Stimulated activated naive B cell treated with anti-CD40 and anti-IgM and Interleukin-4, amounts not matched to agents 10 μg/mL and 1 μg/mL and 100 μg/mL, for 72 hours (primary cell): ENCODE measurements around the gene CACTIN.
"Not testable (repeated sequence)": the region's sequence is repeated elsewhere in the genome, so short reads cannot be mapped to it uniquely, and the experiment has no call there.

ENCODE experiments used
- ATAC-seq, 2 donors: fragments of 150-1000 bp; cut with Tn5 transposase; replicated peaks; 2 replicates each; pipeline ENCODE4 v1.10.0; 2021; ENCODE audit warnings: moderate library complexity in 1 of 2
- DNase-seq: peaks from one replicate; pipeline ENCODE4 v3.0.0; 2021
- H3K27ac Mint-ChIP-seq: one replicate; pipeline ENCODE4 v1.8.0; 2022; ENCODE audit warnings: mild to moderate bottlenecking, mixed read lengths
- H3K27me3 Mint-ChIP-seq, 2 donors: one replicate each; pipeline ENCODE4 v1.8.0; 2022; ENCODE audit warnings: mixed read lengths in 2 of 2
- H3K36me3 Mint-ChIP-seq, 2 donors: one replicate each; pipeline ENCODE4 v1.8.0; 2022; ENCODE audit warnings: mixed read lengths in 2 of 2, mild to moderate bottlenecking in 1 of 2
- H3K4me1 Mint-ChIP-seq, 2 donors: one replicate each; pipeline ENCODE4 v1.8.0; 2022; ENCODE audit warnings: mixed read lengths in 2 of 2, mild to moderate bottlenecking in 1 of 2
- H3K4me3 Mint-ChIP-seq, 2 donors: one replicate each; pipeline ENCODE4 v1.8.0; 2022; ENCODE audit warnings: mild to moderate bottlenecking in 2 of 2, mixed read lengths in 2 of 2, moderate library complexity in 1 of 2
- H3K9me3 Mint-ChIP-seq, 2 donors: one replicate each; pipeline ENCODE4 v1.8.0; 2022; ENCODE audit warnings: mixed read lengths in 2 of 2, mild to moderate bottlenecking in 1 of 2

Gene CACTIN

GRCh38 chr19:3591876-3592613 lies 34.5 kb downstream of the CACTIN start:
- Mint-ChIP-seq H3K36me3 (peaks cover 2 to 3% of the 10 kb centered on the region in 2 donors), H3K9me3 (no peaks in the 10 kb centered on the region), H3K4me3 (no peak overlapping the region), H3K27ac (no peak overlapping the region), H3K27me3 (no peaks in the 10 kb centered on the region), H3K4me1 (peaks cover 0 to 5% of the 10 kb centered on the region in 2 donors)
- no peak for DNase-seq
- ATAC-seq: no peak

- DNase-seq: no peak
- H3K9me3 Mint-ChIP-seq: no peaks in the 10 kb centered on the region
- peaks cover 0 to 8% of the 10 kb centered on the region in 2 donors for H3K4me1 Mint-ChIP-seq
- peaks cover 2 to 3% of the 10 kb centered on the region in 2 donors for H3K36me3 Mint-ChIP-seq
- ATAC-seq: no peak
- no peaks in the 10 kb centered on the region for H3K27me3 Mint-ChIP-seq
- no peak overlapping the region for H3K4me3 Mint-ChIP-seq
- no peak overlapping the region for H3K27ac Mint-ChIP-seq
These were observed 35.5 kb downstream of the CACTIN start for GRCh38 chr19:3590991-3591659.

GRCh38 chr19:3589949-3590348 lies 36.6 kb downstream of the CACTIN start:
- DNase-seq: no peak
- peaks cover 2 to 3% of the 10 kb centered on the region in 2 donors for H3K36me3 Mint-ChIP-seq
- H3K9me3 Mint-ChIP-seq: no peaks in the 10 kb centered on the region
- H3K27me3 Mint-ChIP-seq: no peaks in the 10 kb centered on the region
- ATAC-seq: no peak
- no peak overlapping the region for H3K27ac Mint-ChIP-seq
- H3K4me3 Mint-ChIP-seq: no peak overlapping the region
- H3K4me1 Mint-ChIP-seq: peaks cover 0 to 12% of the 10 kb centered on the region in 2 donors

- H3K4me1 Mint-ChIP-seq: peaks cover 0 to 12% of the 10 kb centered on the region in 2 donors
- no peak overlapping the region for H3K4me3 Mint-ChIP-seq
- peaks cover under 1% of the 10 kb centered on the region in 2 donors for H3K36me3 Mint-ChIP-seq
- H3K27me3 Mint-ChIP-seq: no peaks in the 10 kb centered on the region
- no peak for ATAC-seq
- DNase-seq: no peak
- H3K9me3 Mint-ChIP-seq: no peaks in the 10 kb centered on the region
- no peak overlapping the region for H3K27ac Mint-ChIP-seq
These were observed 37.2 kb downstream of the CACTIN start for GRCh38 chr19:3589439-3589838.

GRCh38 chr19:3586707-3587346 lies 39.8 kb downstream of the CACTIN start:
- Mint-ChIP-seq H3K4me3 (no peak overlapping the region), H3K4me1 (peaks cover 0 to 7% of the 10 kb centered on the region in 2 donors), H3K9me3 (no peaks in the 10 kb centered on the region), H3K36me3 (no peaks in the 10 kb centered on the region), H3K27ac (no peak overlapping the region), H3K27me3 (peaks cover 0 to 6% of the 10 kb centered on the region in 2 donors)
- DNase-seq: no peak
- ATAC-seq: no peak

GRCh38 chr19:3586127-3586626 lies 40.4 kb downstream of the CACTIN start:
- DNase-seq (no peak), ATAC-seq (peak in 1 of 2 donors; percentile 53)
- H3K27me3 Mint-ChIP-seq: peaks cover 0 to 6% of the 10 kb centered on the region in 2 donors
- H3K4me3 Mint-ChIP-seq: peak overlapping the region; percentile 41 to 57
- H3K4me1 Mint-ChIP-seq: peaks cover 0 to 7% of the 10 kb centered on the region in 2 donors
- no peaks in the 10 kb centered on the region for H3K36me3 Mint-ChIP-seq
- no peak overlapping the region for H3K27ac Mint-ChIP-seq
- H3K9me3 Mint-ChIP-seq: no peaks in the 10 kb centered on the region

- Mint-ChIP-seq H3K27me3 (peaks cover 0 to 6% of the 10 kb centered on the region in 2 donors), H3K27ac (no peak within 1 kb of the TSS), H3K9me3 (no peaks in the 10 kb centered on the region), H3K4me3 (peak within 1 kb of the TSS; percentile 41 to 57), H3K36me3 (no peaks in the 10 kb centered on the region), H3K4me1 (peaks cover 0 to 7% of the 10 kb centered on the region in 2 donors)
- ATAC-seq (peak in 1 of 2 donors; percentile 33), DNase-seq (no peak)
These were observed 41.1 kb downstream of the CACTIN start, which contains the start of gene GIPC3 for GRCh38 chr19:3585301-3586126. Gene GIPC3, plus strand, starts transcription at chr19:3585478. Its CDS starts 120 bp downstream, at chr19:3585598.

- not testable (repeated sequence) for H3K9me3 Mint-ChIP-seq, H3K36me3 Mint-ChIP-seq, H3K27me3 Mint-ChIP-seq, DNase-seq, H3K4me3 Mint-ChIP-seq, H3K4me1 Mint-ChIP-seq, H3K27ac Mint-ChIP-seq, ATAC-seq
These were observed 42.4 kb downstream of the CACTIN start for GRCh38 chr19:3584036-3584802.

GRCh38 chr19:3581792-3582191 lies 44.8 kb downstream of the CACTIN start:
- not testable (repeated sequence) for H3K4me3 Mint-ChIP-seq, DNase-seq, H3K27ac Mint-ChIP-seq, H3K9me3 Mint-ChIP-seq, ATAC-seq, H3K36me3 Mint-ChIP-seq, H3K27me3 Mint-ChIP-seq, H3K4me1 Mint-ChIP-seq

- Mint-ChIP-seq H3K4me1 (peaks cover 1 to 5% of the 10 kb centered on the region in 2 donors), H3K9me3 (no peaks in the 10 kb centered on the region), H3K27ac (no peak overlapping the region), H3K36me3 (peaks cover 12 to 19% of the 10 kb centered on the region in 2 donors), H3K4me3 (no peak overlapping the region), H3K27me3 (peaks cover 0 to 6% of the 10 kb centered on the region in 2 donors)
- DNase-seq (no peak), ATAC-seq (no peak)
These were observed 46.2 kb downstream of the CACTIN start for GRCh38 chr19:3580156-3580934.

- H3K4me3 Mint-ChIP-seq: no peak overlapping the region
- H3K27me3 Mint-ChIP-seq: peaks cover 0 to 4% of the 10 kb centered on the region in 2 donors
- peaks cover 26 to 33% of the 10 kb centered on the region in 2 donors for H3K36me3 Mint-ChIP-seq
- peaks cover 0 to 2% of the 10 kb centered on the region in 2 donors for H3K9me3 Mint-ChIP-seq
- no peak for DNase-seq
- H3K4me1 Mint-ChIP-seq: peaks cover 8 to 17% of the 10 kb centered on the region in 2 donors
- ATAC-seq: no peak
- H3K27ac Mint-ChIP-seq: no peak overlapping the region
These were observed 48.2 kb downstream of the CACTIN start for GRCh38 chr19:3578390-3578789.

- peaks cover 8 to 18% of the 10 kb centered on the region in 2 donors for H3K4me1 Mint-ChIP-seq
- no peaks in the 10 kb centered on the region for H3K27me3 Mint-ChIP-seq
- ATAC-seq (no peak), DNase-seq (no peak)
- H3K4me3 Mint-ChIP-seq: no peak overlapping the region
- H3K36me3 Mint-ChIP-seq: peaks cover 26 to 33% of the 10 kb centered on the region in 2 donors
- peaks cover 0 to 2% of the 10 kb centered on the region in 2 donors for H3K9me3 Mint-ChIP-seq
- H3K27ac Mint-ChIP-seq: no peak overlapping the region
These were observed 48.8 kb downstream of the CACTIN start for GRCh38 chr19:3577723-3578344.
